ENCODE results near the gene DMRT3. TPM values are rescaled to one million over a fixed set of nuclear protein-coding genes. Genes with fewer than 3 reads are reported as not detected.

The DMRT3 gene
- total and polyA plus RNA-seq, 4 donors = not detected

- H3K9me3 ChIP-seq (ENCODE audit: control insufficient read depth in 4 of 4, low read length in 3 of 4) = peaks cover 0 to 1% (median 0%) of the 10 kb centered on the region in 4 donors
- WGBS = 72% methylated on average over 4 of the region's 4 CpGs
- no peak overlapping the region for H3K4me3 ChIP-seq (ENCODE audit: low read depth in 1 of 3, low read length in 3 of 3)
- H3K9ac ChIP-seq (ENCODE audit: low read depth in 1 of 2, low read length in 2 of 2) = no peak overlapping the region
- no peak for DNase-seq (ENCODE audit: low spot score)
- no peaks in the 10 kb centered on the region for H3K36me3 ChIP-seq (ENCODE audit: control insufficient read depth in 4 of 4, insufficient read depth in 3 of 4, low read depth in 1 of 4, low read length in 3 of 4)
- no peak overlapping the region for H3K27ac ChIP-seq (ENCODE audit: low read depth in 1 of 2, low read length in 2 of 2)
- no peak for TF ChIP-seq ZBTB33 (IDR thresholded peaks at IDR 0.05)
- TF ChIP-seq ATF3 (IDR thresholded peaks at IDR 0.05) = no peak
- TF ChIP-seq REST (IDR thresholded peaks at IDR 0.05) = no peak
- TF ChIP-seq GABPA (IDR thresholded peaks at IDR 0.05 in 1 of 2, conservative IDR thresholded peaks at IDR 0.05 in 1 of 2) = no peak
- TF ChIP-seq JUND (IDR thresholded peaks at IDR 0.05) = no peak
- no peak for TF ChIP-seq FOXA1 (IDR thresholded peaks at IDR 0.05)
- TF ChIP-seq HNF4A (conservative IDR thresholded peaks at IDR 0.05) = no peak
- no peak for TF ChIP-seq CTCF (IDR thresholded peaks at IDR 0.05; ENCODE audit: low read depth, low read length, missing input control)
- TF ChIP-seq HNF4G (IDR thresholded peaks at IDR 0.05) = no peak
- no peak for TF ChIP-seq RXRA (IDR thresholded peaks at IDR 0.05)
- no peak for TF ChIP-seq TAF1 (conservative IDR thresholded peaks at IDR 0.05)
- TF ChIP-seq MAX (IDR thresholded peaks at IDR 0.05) = no peak
- no peak for TF ChIP-seq NR2F2 (IDR thresholded peaks at IDR 0.05)
- no peaks in the 10 kb centered on the region for H3K4me1 ChIP-seq (ENCODE audit: control insufficient read depth in 4 of 4, insufficient read depth in 4 of 4, low read length in 3 of 4)
- peaks cover 0 to 5% (median 0%) of the 10 kb centered on the region in 4 donors for H3K27me3 ChIP-seq (ENCODE audit: control insufficient read depth in 4 of 4, insufficient read depth in 4 of 4, low read length in 3 of 4)
Measured at GRCh38 chr9:994005-994404, 17.6 kb downstream of the DMRT3 start.

GRCh38 chr9:995192-995591 lies 18.7 kb downstream of the DMRT3 start:
- Histone ChIP-seq H3K4me3 (ENCODE audit: low read depth in 1 of 3, low read length in 3 of 3) (no peak overlapping the region), H3K36me3 (ENCODE audit: control insufficient read depth in 4 of 4, insufficient read depth in 3 of 4, low read depth in 1 of 4, low read length in 3 of 4) (no peaks in the 10 kb centered on the region), H3K4me1 (ENCODE audit: control insufficient read depth in 4 of 4, insufficient read depth in 4 of 4, low read length in 3 of 4) (no peaks in the 10 kb centered on the region), H3K9ac (ENCODE audit: low read depth in 1 of 2, low read length in 2 of 2) (no peak overlapping the region), H3K27me3 (ENCODE audit: control insufficient read depth in 4 of 4, insufficient read depth in 4 of 4, low read length in 3 of 4) (peaks cover 0 to 2% (median 0%) of the 10 kb centered on the region in 4 donors), H3K27ac (ENCODE audit: low read depth in 1 of 2, low read length in 2 of 2) (no peak overlapping the region), H3K9me3 (ENCODE audit: control insufficient read depth in 4 of 4, low read length in 3 of 4) (peaks cover 0 to 1% (median 0%) of the 10 kb centered on the region in 4 donors)
- 87% methylated on average over 4 of the region's 4 CpGs for WGBS
- TF ChIP-seq RAD21 (IDR thresholded peaks at IDR 0.05) (no peak), JUND (IDR thresholded peaks at IDR 0.05) (no peak)
- DNase-seq (ENCODE audit: low spot score) = no peak
